AG10803 (cell line): ENCODE data around the gene UBE2J1.

ENCODE experiments used
- DNase-seq: peaks from one replicate; pipeline ENCODE4 v3.0.0; 2010; ENCODE audit warnings: low read depth
- H3K4me3 ChIP-seq: 2 replicates; pipeline ENCODE4 v1.5.1; 2011; ENCODE audit warnings: mild to moderate bottlenecking, low read length, control low read depth
- TF ChIP-seq, protein P1 (sequence below): conservative IDR thresholded peaks from 2 replicates; pipeline ENCODE4 v1.5.1; 2011; ENCODE audit warnings: mild to moderate bottlenecking, low read length, control low read depth, inconsistent platforms

The UBE2J1 gene

GRCh38 chr6:89290401-89291155, 61.9 kb downstream of the UBE2J1 start:
- no peak for DNase-seq
- H3K4me3 ChIP-seq, result no peak overlapping the region
- TF ChIP-seq, protein P1, sequence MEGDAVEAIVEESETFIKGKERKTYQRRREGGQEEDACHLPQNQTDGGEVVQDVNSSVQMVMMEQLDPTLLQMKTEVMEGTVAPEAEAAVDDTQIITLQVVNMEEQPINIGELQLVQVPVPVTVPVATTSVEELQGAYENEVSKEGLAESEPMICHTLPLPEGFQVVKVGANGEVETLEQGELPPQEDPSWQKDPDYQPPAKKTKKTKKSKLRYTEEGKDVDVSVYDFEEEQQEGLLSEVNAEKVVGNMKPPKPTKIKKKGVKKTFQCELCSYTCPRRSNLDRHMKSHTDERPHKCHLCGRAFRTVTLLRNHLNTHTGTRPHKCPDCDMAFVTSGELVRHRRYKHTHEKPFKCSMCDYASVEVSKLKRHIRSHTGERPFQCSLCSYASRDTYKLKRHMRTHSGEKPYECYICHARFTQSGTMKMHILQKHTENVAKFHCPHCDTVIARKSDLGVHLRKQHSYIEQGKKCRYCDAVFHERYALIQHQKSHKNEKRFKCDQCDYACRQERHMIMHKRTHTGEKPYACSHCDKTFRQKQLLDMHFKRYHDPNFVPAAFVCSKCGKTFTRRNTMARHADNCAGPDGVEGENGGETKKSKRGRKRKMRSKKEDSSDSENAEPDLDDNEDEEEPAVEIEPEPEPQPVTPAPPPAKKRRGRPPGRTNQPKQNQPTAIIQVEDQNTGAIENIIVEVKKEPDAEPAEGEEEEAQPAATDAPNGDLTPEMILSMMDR, result no peak

DNA sequence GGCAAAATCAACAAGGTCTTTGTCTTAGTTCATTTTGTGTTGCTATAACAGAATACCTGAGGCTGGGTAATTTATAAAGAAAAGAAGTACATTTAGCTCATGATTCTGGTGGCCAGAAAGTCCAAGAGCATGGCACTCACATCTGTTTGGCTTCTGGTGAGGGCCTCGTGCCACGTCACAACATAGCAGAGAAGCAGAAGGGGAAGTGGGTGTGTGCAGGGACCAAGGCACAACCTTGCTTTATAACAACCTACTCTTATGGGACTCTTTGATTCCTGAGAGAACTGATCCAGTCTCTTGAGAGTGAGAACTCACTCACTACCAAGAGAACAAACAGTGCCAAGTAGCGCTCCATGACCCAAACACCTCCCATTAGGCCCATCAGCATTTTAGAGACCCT, 62.8 kb downstream of the UBE2J1 start:
- TF ChIP-seq, protein P1, result no peak
- DNase-seq, result no peak
- H3K4me3 ChIP-seq, result no peak overlapping the region

- TF ChIP-seq, protein P1, result no peak
- H3K4me3 ChIP-seq, result no peak overlapping the region
- no peak for DNase-seq
Measured at GRCh38 chr6:89287351-89288028, 65.0 kb downstream of the UBE2J1 start.

DNA sequence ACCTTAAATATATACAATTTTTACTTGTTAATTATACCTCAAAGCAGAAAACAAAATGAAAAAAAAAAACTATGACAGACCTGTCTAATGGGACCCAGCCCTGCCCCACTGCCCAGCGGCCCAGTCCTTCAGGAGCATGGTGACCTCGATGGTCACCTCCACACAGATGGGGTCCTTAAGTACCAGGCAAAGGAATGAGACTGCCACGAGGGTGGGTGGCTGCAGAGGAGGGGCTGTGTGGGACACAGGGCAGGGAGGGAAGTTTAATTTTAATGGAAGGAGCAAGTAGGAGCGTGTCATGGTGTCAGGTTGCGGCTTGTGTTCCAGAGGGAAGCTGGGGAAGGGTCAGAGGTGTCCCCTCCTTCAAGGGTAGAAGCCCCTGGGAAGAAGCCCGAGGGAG, 66.0 kb downstream of the UBE2J1 start:
- TF ChIP-seq, protein P1, result no peak
- no peak overlapping the region for H3K4me3 ChIP-seq
- no peak for DNase-seq

DNA sequence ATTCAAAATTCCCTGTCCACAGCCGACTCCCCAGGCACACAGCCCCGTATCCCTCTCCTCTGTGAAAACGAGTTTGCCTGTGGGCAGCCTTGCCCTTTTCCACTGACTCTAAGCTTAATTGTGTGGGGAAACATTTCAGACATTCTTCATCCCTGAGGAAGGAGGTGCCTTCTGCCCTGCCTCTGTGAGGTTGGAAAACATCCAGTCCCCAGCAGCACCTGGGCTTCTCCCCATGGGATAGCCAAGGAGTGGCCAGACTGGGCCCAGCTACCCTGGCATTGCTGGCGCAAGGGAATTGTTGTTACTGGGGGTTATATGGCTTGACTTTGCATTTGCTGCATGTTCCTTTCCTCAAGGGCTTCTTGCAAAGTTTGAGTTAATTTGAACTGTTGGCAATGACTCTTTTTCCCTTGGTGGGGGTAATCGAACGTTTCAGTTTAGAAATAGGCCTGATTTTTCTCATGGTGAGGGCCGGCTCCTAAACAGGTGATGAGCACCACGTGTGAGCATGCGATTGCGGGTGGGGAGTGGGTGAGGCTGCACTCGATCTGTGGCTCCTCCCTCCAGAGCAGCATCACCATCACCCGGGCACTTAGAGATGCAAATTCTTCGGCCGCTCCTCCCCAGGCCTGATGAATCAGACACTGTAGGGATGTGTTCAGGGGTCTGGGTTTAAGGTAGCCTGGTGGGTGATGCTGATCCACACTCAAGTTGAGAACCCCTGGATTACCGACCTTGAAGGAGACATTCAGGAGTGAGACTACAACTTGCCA, 67.4 kb downstream of the UBE2J1 start:
- no peak for DNase-seq
- TF ChIP-seq, protein P1, result no peak
- no peak overlapping the region for H3K4me3 ChIP-seq

DNA sequence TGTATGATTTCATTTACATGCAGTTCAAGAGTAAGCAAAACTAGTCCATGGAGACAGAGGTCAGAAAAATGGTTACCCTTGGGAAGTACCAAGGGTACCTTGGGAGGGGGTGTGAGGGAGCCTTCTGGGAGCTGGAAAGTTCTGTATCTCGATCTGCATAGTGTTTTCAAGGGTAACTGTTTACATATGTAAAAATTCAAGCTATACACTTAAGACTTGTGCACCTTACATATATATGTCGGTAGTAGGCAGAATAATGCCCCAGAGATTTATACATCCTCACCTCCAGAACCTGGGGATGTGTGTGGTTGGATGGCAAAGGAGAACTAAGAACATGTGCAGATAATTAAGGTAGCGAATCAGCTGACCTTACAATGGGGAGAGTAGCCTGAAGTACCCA, 68.4 kb downstream of the UBE2J1 start:
- TF ChIP-seq, protein P1, result no peak
- H3K4me3 ChIP-seq, result no peak overlapping the region

More for the DNA sequence above, 68.4 kb downstream of the UBE2J1 start:
- DNase-seq, result no peak
